ENCODE results near the gene AMOTL2.

AMOTL2 gene

GRCh38 chr3:134374105-134374790 is at the start of gene AMOTL2:
Gene AMOTL2, minus strand, starts transcription at chr3:134374447. Its CDS starts 3,014 bp downstream, at chr3:134371433.
- no peak for TF ChIP-seq CTCF (IDR thresholded peaks at IDR 0.05; ENCODE audit: low read length, missing control alignments)
- peak within 1 kb of the TSS; percentile 88 for H3K4me3 ChIP-seq (replicated peaks; ENCODE audit: low read depth, low read length)
- peak; percentile 97 for DNase-seq (ENCODE audit: low read depth)

DNA sequence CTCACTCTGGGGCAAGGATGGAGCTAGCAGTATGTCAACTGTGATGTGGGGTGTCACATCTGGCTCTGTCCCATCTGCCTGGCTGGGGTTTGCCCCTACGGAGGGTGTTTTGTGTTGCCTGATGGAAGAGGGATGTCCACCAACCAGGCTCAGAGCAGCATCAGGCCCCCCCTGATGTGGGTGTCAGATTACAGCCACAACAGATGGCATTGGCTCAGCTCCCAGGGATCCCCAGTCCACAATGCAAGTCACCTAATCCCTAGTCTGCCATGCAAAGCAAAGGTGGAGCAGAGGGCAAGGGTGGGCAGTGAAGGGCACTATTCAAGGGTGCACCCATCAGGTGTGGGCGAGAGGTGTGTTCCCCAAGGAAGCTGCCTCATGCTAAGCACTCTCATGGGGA is 48.9 kb upstream of the AMOTL2 start:
- peak; percentile 23 for DNase-seq (ENCODE audit: low read depth)
- TF ChIP-seq CTCF (IDR thresholded peaks at IDR 0.05; ENCODE audit: low read length, missing control alignments) = no peak
- H3K4me3 ChIP-seq (replicated peaks; ENCODE audit: low read depth, low read length) = no peak overlapping the region

DNA sequence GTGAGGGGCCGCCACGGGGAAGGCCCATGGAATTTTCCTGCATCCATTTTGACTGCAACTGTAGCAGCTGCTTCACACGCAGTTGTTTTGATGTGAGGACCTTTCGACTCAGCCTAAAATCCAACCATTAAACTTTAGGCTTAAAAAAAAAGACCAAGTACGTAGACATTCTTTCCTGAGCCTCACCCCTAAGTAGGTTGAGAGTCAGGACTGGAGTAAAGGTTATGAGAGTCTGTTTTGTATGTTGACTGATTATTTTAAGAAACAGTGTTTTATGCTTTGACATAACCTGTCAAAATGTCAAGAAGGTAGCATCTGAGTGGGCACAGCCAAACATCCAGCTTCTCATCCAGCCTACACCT is 45.7 kb upstream of the AMOTL2 start:
- TF ChIP-seq CTCF (IDR thresholded peaks at IDR 0.05; ENCODE audit: low read length, missing control alignments) = no peak
- DNase-seq (ENCODE audit: low read depth) = no peak
- H3K4me3 ChIP-seq (replicated peaks; ENCODE audit: low read depth, low read length) = no peak overlapping the region

- DNase-seq (ENCODE audit: low read depth) = no peak
- H3K4me3 ChIP-seq (replicated peaks; ENCODE audit: low read depth, low read length) = no peak overlapping the region
- TF ChIP-seq CTCF (IDR thresholded peaks at IDR 0.05; ENCODE audit: low read length, missing control alignments) = no peak
Measured at GRCh38 chr3:134419214-134419959, 45.1 kb upstream of the AMOTL2 start.

DNA sequence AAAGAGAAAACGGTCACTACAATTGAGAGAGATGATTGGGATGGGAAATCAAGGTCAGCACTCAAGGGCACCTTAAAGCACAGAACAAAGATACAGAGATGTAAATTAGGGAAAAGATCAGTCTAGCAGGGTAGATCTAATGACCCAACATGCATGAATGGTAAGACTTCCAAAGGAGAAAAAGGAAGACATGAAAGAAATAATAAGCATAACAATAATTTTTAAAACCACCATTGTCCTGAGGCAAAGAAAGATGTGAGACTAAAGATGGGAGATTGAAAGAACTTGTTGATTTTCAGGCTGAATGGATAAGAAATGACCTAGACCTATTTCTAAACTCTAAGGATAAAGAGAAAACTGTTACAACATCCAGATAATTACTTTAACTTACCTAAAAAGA is 34.8 kb upstream of the AMOTL2 start:
- TF ChIP-seq CTCF (IDR thresholded peaks at IDR 0.05; ENCODE audit: low read length, missing control alignments) = no peak
- no peak overlapping the region for H3K4me3 ChIP-seq (replicated peaks; ENCODE audit: low read depth, low read length)
- DNase-seq (ENCODE audit: low read depth) = no peak

DNA sequence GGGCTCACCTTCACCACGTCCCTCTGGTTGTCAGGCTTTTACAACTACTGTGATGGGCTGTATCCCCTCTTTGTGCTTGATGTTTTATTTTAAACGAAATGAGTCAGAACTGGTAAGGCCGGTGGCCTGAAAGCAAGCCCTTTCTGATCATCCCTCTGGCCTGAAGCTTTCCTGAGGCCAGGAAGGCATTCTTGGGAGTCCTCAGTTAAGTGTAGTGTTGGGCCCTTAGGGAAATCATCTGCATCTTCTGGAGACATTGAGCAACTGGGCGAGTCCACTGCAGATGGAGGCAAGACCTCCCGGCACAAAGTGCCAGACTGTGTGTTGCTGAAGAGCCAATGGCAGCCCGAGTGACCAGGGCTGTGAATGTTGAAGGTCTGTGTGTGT is 33.0 kb upstream of the AMOTL2 start:
- TF ChIP-seq CTCF (IDR thresholded peaks at IDR 0.05; ENCODE audit: low read length, missing control alignments) = no peak
- DNase-seq (ENCODE audit: low read depth) = no peak
- H3K4me3 ChIP-seq (replicated peaks; ENCODE audit: low read depth, low read length) = no peak overlapping the region

Data from fibroblast of pulmonary artery (primary cell).